ENCODE measurements around the gene TTLL7. TPM values are rescaled to one million over a fixed set of nuclear protein-coding genes. Genes with fewer than 3 reads are reported as not detected.

The TTLL7 gene
- total and polyA plus RNA-seq, 7 experiments from 2014 or later: 0.27 to 2.1 (median 1.1) TPM; not detected in 4

DNA sequence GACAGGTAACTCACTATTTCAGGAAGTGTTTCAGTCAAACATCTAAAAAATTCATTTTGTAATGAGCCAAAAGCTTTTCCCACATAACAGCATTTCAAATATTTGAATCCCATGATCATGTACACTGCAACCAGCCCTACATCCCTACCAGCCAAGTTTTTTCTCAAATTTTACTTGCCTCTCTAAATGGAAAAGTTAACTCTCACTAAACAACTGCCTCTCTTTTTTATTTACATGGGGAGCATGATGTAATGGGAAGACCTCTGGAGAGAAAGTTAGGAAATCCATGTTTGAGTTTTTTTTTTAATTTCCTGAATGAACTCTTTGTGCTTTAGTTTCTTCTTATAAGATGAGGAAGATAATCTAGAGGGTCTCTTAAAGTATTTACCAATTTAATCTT lies 70.5 kb downstream of the TTLL7 start:
- CTCF ChIA-PET: interaction anchor here (0.5 to 1.8 kb wide), 4 partner anchors 15 to 1007 kb away, joined by 3 to 8 read pairs (median 4); no protein-coding TSS in a partner anchor
- POLR2A ChIA-PET: no interaction called here

DNA sequence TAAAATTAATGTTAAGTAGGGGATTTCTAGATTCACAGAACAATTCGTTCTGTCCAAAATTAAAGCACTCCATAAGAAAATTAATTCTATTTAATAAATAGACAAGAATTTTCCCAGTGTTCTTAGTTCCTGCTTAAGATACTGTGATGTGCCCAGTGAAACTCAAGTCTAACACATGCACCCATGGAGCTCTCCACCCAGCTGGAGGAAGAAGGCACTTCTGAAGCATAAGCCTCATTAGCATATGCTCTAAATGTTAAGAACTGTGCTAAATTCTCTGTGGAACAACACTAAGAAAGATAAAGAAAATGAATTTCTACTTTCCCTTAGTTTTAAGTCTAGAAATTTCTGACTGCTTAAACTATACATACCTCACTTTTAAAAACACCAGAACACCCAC lies 71.2 kb downstream of the TTLL7 start:
- Histone ChIP-seq H3K4me1 (ENCODE audit: control insufficient read depth in 2 of 2, insufficient read depth in 2 of 2, low read length in 2 of 2) (no peaks in the 10 kb centered on the region), H3K36me3 (ENCODE audit: control insufficient read depth in 2 of 3, insufficient read depth in 3 of 3, low read length in 3 of 3) (no peaks in the 10 kb centered on the region), H3K4me3 (ENCODE audit: low read length) (no peak overlapping the region), H3K27ac (ENCODE audit: low read depth, low read length) (no peak overlapping the region), H3K27me3 (ENCODE audit: control insufficient read depth in 2 of 2, insufficient read depth in 2 of 2, low read length in 2 of 2) (no peaks in the 10 kb centered on the region), H3K9me3 (ENCODE audit: control insufficient read depth in 2 of 3, low read length in 3 of 3) (no peaks in the 10 kb centered on the region)
- Mint-ChIP-seq H3K27me3 (peaks cover 4 to 22% (median 11%) of the 10 kb centered on the region in 5 donors), H3K4me3 (no peak overlapping the region), H3K27ac (no peak overlapping the region), H3K4me1 (no peaks in the 10 kb centered on the region), H3K9me3 (no peaks in the 10 kb centered on the region), H3K36me3 (no peaks in the 10 kb centered on the region)
- intact Hi-C loops (cut with micrococcal nuclease): no loop called here
- ChIA-PET CTCF (interaction anchor here (0.8 to 0.9 kb wide), 3 partner anchors 31 to 1008 kb away, joined by 3 to 8 read pairs (median 4); no protein-coding TSS in a partner anchor), POLR2A (no interaction called here)
- DNase-seq (no peak), ATAC-seq (no peak)

More for the DNA sequence above, 70.5 kb downstream of the TTLL7 start:
- Mint-ChIP-seq H3K27ac (no peak overlapping the region), H3K4me3 (no peak overlapping the region), H3K4me1 (no peaks in the 10 kb centered on the region), H3K9me3 (no peaks in the 10 kb centered on the region), H3K36me3 (no peaks in the 10 kb centered on the region), H3K27me3 (peaks cover 4 to 22% (median 11%) of the 10 kb centered on the region in 5 donors)
- Histone ChIP-seq H3K4me3 (ENCODE audit: low read length) (no peak overlapping the region), H3K4me1 (ENCODE audit: control insufficient read depth in 2 of 2, insufficient read depth in 2 of 2, low read length in 2 of 2) (no peaks in the 10 kb centered on the region), H3K27ac (ENCODE audit: low read depth, low read length) (no peak overlapping the region), H3K27me3 (ENCODE audit: control insufficient read depth in 2 of 2, insufficient read depth in 2 of 2, low read length in 2 of 2) (no peaks in the 10 kb centered on the region), H3K9me3 (ENCODE audit: control insufficient read depth in 2 of 3, low read length in 3 of 3) (no peaks in the 10 kb centered on the region), H3K36me3 (ENCODE audit: control insufficient read depth in 2 of 3, insufficient read depth in 3 of 3, low read length in 3 of 3) (no peaks in the 10 kb centered on the region)
- intact Hi-C loops (cut with micrococcal nuclease): no loop called here
- ATAC-seq (no peak), DNase-seq (no peak)

DNA sequence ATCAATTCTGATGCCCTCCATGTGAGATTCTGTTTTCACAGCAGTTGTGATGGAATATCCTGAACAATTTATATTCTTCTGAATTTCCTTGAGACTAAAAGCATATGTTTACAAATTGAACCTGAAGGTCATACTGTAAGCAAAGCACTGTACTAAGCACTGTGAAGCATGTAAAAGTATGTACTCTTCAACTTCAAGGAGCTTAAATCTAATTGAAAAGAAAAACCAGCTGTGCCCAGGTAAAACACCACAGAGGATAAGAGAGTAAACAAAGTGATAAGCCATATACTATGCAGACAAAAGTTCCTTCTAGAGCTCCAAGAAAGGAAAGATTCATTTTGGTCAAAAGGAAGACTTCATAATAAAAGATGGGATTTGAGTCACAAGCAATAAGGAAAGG lies 71.9 kb downstream of the TTLL7 start:
- Histone ChIP-seq H3K9me3 (ENCODE audit: control insufficient read depth in 2 of 3, low read length in 3 of 3) (no peaks in the 10 kb centered on the region), H3K27ac (ENCODE audit: low read depth, low read length) (no peak overlapping the region), H3K36me3 (ENCODE audit: control insufficient read depth in 2 of 3, insufficient read depth in 3 of 3, low read length in 3 of 3) (no peaks in the 10 kb centered on the region), H3K4me3 (ENCODE audit: low read length) (no peak overlapping the region), H3K4me1 (ENCODE audit: control insufficient read depth in 2 of 2, insufficient read depth in 2 of 2, low read length in 2 of 2) (no peaks in the 10 kb centered on the region), H3K27me3 (ENCODE audit: control insufficient read depth in 2 of 2, insufficient read depth in 2 of 2, low read length in 2 of 2) (no peaks in the 10 kb centered on the region)
- DNase-seq (no peak), ATAC-seq (no peak)
- no peaks in the 10 kb centered on the region for H3K36me3 Mint-ChIP-seq
- CTCF ChIA-PET: interaction anchor here (0.5 to 0.8 kb wide), 3 partner anchors 108 to 197 kb away, joined by 3 to 6 read pairs (median 4); no protein-coding TSS in a partner anchor
- intact Hi-C loops (cut with micrococcal nuclease): no loop called here
- no peak overlapping the region for H3K27ac Mint-ChIP-seq
- H3K4me3 Mint-ChIP-seq: no peak overlapping the region
- H3K9me3 Mint-ChIP-seq: no peaks in the 10 kb centered on the region
- peaks cover 4 to 23% (median 11%) of the 10 kb centered on the region in 5 donors for H3K27me3 Mint-ChIP-seq
- no peaks in the 10 kb centered on the region for H3K4me1 Mint-ChIP-seq
- POLR2A ChIA-PET: no interaction called here

DNA sequence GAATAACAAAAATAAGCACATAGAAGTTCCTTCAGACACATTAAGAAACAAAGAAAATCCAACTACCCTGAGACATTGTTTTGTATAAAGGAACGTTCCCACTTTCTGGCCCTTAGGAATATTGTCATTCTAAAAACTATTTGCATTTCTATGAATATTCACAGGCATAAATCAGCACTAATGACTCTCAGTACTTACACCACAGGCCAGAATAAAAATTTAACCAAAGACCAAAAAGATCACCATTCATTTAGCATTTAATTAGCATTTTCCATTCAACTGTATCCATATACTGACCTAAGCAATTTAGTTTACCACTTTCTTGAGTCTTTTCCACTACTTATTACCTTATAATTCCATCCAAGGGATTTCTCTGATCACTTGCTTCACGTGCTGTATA lies 75.4 kb downstream of the TTLL7 start:
- DNase-seq (no peak), ATAC-seq (no peak)
- H3K9me3 Mint-ChIP-seq: no peaks in the 10 kb centered on the region
- Histone ChIP-seq H3K9me3 (ENCODE audit: control insufficient read depth in 2 of 3, low read length in 3 of 3) (no peaks in the 10 kb centered on the region), H3K36me3 (ENCODE audit: control insufficient read depth in 2 of 3, insufficient read depth in 3 of 3, low read length in 3 of 3) (no peaks in the 10 kb centered on the region), H3K4me1 (ENCODE audit: control insufficient read depth in 2 of 2, insufficient read depth in 2 of 2, low read length in 2 of 2) (no peaks in the 10 kb centered on the region), H3K27me3 (ENCODE audit: control insufficient read depth in 2 of 2, insufficient read depth in 2 of 2, low read length in 2 of 2) (no peaks in the 10 kb centered on the region), H3K27ac (ENCODE audit: low read depth, low read length) (no peak overlapping the region), H3K4me3 (ENCODE audit: low read length) (no peak overlapping the region)
- H3K4me3 Mint-ChIP-seq: no peak overlapping the region
- intact Hi-C loops (cut with micrococcal nuclease): no loop called here
- peaks cover 4 to 14% (median 9%) of the 10 kb centered on the region in 5 donors for H3K27me3 Mint-ChIP-seq
- H3K36me3 Mint-ChIP-seq: no peaks in the 10 kb centered on the region
- CTCF ChIA-PET: no interaction called here
- H3K27ac Mint-ChIP-seq: no peak overlapping the region
- POLR2A ChIA-PET: no interaction called here
- H3K4me1 Mint-ChIP-seq: no peaks in the 10 kb centered on the region

DNA sequence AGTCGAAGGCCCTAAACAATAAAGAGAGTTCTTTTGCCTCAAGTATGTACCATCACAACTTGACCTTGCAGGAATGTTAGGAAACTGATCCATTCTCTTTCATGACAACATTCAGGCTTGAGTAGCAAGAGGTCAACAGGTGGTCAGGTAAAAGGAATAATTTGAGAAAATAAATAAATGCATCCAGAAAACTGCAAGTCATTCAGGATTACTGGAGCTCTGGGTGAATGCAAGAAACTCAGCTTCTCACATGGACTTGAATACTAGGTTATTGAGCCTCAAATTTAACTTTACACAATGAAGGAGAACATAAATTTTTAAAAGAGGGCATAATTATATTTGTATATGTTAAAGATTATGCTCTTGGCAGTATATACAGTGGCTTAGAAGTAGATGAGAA lies 76.5 kb downstream of the TTLL7 start:
- no peaks in the 10 kb centered on the region for H3K36me3 ChIP-seq (ENCODE audit: control insufficient read depth in 2 of 3, insufficient read depth in 3 of 3, low read length in 3 of 3)
- intact Hi-C loops (cut with micrococcal nuclease): no loop called here
- ATAC-seq (no peak), DNase-seq (no peak)
- H3K27ac Mint-ChIP-seq: no peak overlapping the region
- no peaks in the 10 kb centered on the region for H3K27me3 ChIP-seq (ENCODE audit: control insufficient read depth in 2 of 2, insufficient read depth in 2 of 2, low read length in 2 of 2)
- H3K27me3 Mint-ChIP-seq: peaks cover 4 to 12% (median 10%) of the 10 kb centered on the region in 5 donors
- H3K4me3 Mint-ChIP-seq: no peak overlapping the region
- H3K4me3 ChIP-seq (ENCODE audit: low read length): no peak overlapping the region
- H3K4me1 Mint-ChIP-seq: no peaks in the 10 kb centered on the region
- POLR2A ChIA-PET: no interaction called here
- H3K27ac ChIP-seq (ENCODE audit: low read depth, low read length): no peak overlapping the region
- CTCF ChIA-PET: interaction anchor here (0.8 kb wide), 1 partner anchor 820 kb away, joined by 3 read pairs; no protein-coding TSS in a partner anchor
- H3K9me3 Mint-ChIP-seq: no peaks in the 10 kb centered on the region
- no peaks in the 10 kb centered on the region for H3K9me3 ChIP-seq (ENCODE audit: control insufficient read depth in 2 of 3, low read length in 3 of 3)
- no peaks in the 10 kb centered on the region for H3K4me1 ChIP-seq (ENCODE audit: control insufficient read depth in 2 of 2, insufficient read depth in 2 of 2, low read length in 2 of 2)
- no peaks in the 10 kb centered on the region for H3K36me3 Mint-ChIP-seq

DNA sequence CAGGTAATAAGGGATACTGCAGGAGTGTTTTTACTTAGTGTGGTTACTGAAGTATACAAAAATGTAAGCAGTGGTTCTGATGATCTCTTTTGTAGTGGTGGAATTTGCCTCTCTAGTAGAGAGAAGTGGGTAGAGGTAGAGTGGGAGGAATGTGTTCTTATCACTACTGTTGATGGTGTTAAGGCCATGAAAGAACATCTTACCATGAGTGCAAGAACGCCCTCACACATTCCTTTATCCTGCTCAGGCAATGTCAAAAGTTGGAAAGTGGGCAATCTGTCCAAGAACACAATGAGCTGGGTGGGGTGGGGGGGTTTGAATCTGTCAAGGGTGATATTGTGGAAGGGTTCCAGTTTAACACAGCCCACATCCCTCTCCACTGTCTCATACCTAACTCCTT lies 78.6 kb downstream of the TTLL7 start:
- ATAC-seq: no peak
- Mint-ChIP-seq H3K4me1 (no peaks in the 10 kb centered on the region), H3K9me3 (no peaks in the 10 kb centered on the region), H3K27ac (no peak overlapping the region), H3K4me3 (no peak overlapping the region), H3K36me3 (no peaks in the 10 kb centered on the region), H3K27me3 (peaks cover 0 to 13% (median 4%) of the 10 kb centered on the region in 5 donors)
- Histone ChIP-seq H3K4me3 (ENCODE audit: low read length) (no peak overlapping the region), H3K27me3 (ENCODE audit: control insufficient read depth in 2 of 2, insufficient read depth in 2 of 2, low read length in 2 of 2) (no peaks in the 10 kb centered on the region), H3K9me3 (ENCODE audit: control insufficient read depth in 2 of 3, low read length in 3 of 3) (no peaks in the 10 kb centered on the region), H3K27ac (ENCODE audit: low read depth, low read length) (no peak overlapping the region), H3K4me1 (ENCODE audit: control insufficient read depth in 2 of 2, insufficient read depth in 2 of 2, low read length in 2 of 2) (no peaks in the 10 kb centered on the region), H3K36me3 (ENCODE audit: control insufficient read depth in 2 of 3, insufficient read depth in 3 of 3, low read length in 3 of 3) (no peaks in the 10 kb centered on the region)
- DNase-seq: no peak
- ChIA-PET CTCF (no interaction called here), POLR2A (no interaction called here)
- intact Hi-C loops (cut with micrococcal nuclease): no loop called here

DNA sequence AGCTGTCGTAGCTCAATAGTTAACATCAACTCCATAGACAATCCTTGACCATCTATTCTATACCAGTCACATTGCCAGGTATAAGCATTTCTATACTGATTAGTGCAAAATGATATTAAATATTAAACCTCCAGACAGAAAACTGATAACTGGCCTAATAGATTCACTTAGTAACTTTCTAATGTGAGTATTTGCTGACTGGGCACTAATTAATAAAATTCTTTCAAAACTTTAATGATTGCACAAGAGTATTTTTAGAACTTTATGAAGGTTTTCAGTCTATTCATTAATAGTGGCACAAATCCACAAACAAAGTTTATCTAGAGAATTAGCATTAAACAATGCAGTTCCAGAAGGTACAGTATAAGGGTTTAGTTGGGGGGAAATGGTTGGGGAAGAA lies 79.1 kb downstream of the TTLL7 start:
- H3K27ac Mint-ChIP-seq: no peak overlapping the region
- peaks cover 2 to 16% (median 7%) of the 10 kb centered on the region in 5 donors for H3K27me3 Mint-ChIP-seq
- no peak overlapping the region for H3K4me3 Mint-ChIP-seq
- ChIA-PET POLR2A (no interaction called here), CTCF (no interaction called here)
- Histone ChIP-seq H3K4me3 (ENCODE audit: low read length) (no peak overlapping the region), H3K4me1 (ENCODE audit: control insufficient read depth in 2 of 2, insufficient read depth in 2 of 2, low read length in 2 of 2) (no peaks in the 10 kb centered on the region), H3K27ac (ENCODE audit: low read depth, low read length) (no peak overlapping the region), H3K27me3 (ENCODE audit: control insufficient read depth in 2 of 2, insufficient read depth in 2 of 2, low read length in 2 of 2) (no peaks in the 10 kb centered on the region), H3K36me3 (ENCODE audit: control insufficient read depth in 2 of 3, insufficient read depth in 3 of 3, low read length in 3 of 3) (no peaks in the 10 kb centered on the region), H3K9me3 (ENCODE audit: control insufficient read depth in 2 of 3, low read length in 3 of 3) (no peaks in the 10 kb centered on the region)
- intact Hi-C loops (cut with micrococcal nuclease): no loop called here
- no peaks in the 10 kb centered on the region for H3K4me1 Mint-ChIP-seq
- no peaks in the 10 kb centered on the region for H3K36me3 Mint-ChIP-seq
- DNase-seq: no peak
- ATAC-seq: no peak
- peaks cover 0 to 2% (median 0%) of the 10 kb centered on the region in 11 donors for H3K9me3 Mint-ChIP-seq
